ENCODE results near the gene BCOR.

Gene BCOR

DNA sequence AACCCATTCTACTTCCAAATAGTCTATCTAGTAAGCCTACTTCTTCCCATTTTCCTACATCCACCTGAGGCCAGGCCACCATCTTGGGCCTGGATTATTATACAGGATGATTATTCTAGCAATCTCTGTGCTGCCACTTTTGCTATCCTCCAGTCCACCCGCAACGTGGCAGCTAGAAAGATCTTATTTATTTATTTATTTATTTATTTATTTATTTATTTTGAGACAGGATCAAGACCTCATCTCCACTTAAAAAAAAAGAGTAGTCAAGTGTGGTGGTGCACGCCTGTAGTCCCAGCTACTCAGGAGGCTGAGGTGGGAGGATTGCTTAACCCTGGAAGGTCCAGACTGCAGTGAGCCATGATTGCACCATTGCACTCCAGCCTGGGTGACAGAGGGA, 15.2 kb upstream of the BCOR start:
- no peak for DNase-seq (ENCODE audit: low spot score)

GRCh38 chrX:40111868-40112267, 14.1 kb upstream of the BCOR start:
- no peak for DNase-seq (ENCODE audit: low spot score)

GRCh38 chrX:40109288-40110008, 11.7 kb upstream of the BCOR start:
- DNase-seq (ENCODE audit: low spot score), result peak; percentile 64

- peak; percentile 67 for DNase-seq (ENCODE audit: low spot score)
Measured at GRCh38 chrX:40108959-40109287, 11.2 kb upstream of the BCOR start.

DNA sequence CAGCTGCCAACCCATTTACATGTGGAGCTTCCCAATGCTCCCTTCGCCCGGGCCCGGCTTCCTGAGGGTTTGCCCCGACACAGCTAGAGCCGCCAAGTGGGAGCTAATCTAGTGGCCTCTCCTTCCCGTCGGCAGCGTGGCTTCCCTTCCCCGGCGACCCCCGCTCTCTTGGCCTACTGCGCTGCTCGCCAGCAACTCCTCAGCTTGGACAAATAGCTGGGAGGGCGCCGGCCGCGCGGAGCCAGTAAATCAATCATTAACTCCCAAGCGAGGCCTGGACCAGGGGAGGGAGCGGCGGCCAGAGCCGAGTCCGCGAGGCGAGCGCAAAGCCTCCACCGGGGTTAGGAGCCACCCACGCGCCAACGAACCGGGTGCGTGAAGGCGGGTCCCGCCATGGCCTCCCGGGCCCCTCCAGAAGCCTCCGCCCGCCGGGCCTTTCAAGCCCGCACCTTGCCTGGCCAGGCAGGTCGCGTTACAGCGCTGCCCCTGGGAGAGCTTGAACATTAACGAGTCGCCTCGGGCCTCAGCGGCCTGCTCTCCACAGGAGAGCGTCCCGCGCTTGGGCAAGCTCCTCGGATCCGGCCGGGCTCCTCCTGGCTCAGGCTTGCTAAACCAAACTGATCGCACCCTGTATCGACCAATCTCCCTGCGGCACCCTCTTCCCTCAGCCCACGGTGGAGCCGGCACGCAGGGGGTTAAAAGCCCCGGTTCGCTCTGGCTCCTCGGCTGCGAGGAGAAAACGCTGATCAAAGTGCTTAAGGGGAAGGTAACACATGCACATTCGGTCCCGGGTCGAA, 10.6 kb upstream of the BCOR start:
- DNase-seq (ENCODE audit: low spot score), result peak; percentile 15

DNA sequence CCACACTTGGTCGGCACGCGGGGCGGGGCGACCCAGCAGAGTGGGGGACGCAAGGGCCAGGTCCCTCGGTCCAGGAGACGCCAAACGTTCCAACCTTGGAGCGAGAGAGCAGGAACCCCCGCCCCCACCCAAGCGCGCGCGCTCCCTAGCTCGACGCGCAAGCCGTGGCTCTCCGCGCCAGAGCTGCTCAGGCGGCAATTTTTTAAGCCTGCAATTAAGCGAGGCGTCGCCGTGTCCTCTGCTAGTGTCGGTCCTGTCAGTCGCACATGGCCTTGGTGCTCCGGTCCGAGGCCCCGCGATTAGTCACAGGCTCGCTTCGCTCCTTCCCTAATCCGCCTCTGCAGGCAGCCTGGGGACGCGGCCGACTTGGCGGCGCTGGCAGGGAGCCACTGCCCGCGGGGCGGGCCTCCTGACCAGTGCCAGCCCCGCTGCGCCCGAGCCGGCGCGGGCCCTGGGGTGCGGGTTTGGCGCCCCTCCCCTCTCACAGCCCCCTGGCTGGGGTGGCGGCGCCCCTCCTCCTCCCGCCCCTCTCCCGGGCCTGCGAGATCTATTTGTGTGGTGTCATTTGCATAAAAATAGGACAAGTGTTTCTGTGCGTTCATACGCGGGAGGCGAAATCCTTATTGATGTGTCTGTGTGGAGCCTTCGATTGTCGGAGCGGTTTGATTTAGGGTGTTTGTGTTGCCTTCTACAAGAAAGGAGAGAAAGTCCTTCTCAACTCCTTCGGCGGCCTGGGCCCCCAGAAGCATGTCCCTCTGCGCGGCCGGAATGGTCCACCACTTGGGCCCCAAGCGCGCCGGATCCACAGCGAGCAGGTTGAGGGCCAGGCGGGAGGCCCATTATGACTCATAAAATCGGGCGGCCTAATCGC, 9.8 kb upstream of the BCOR start:
- DNase-seq (ENCODE audit: low spot score), result peak; percentile 79

DNA sequence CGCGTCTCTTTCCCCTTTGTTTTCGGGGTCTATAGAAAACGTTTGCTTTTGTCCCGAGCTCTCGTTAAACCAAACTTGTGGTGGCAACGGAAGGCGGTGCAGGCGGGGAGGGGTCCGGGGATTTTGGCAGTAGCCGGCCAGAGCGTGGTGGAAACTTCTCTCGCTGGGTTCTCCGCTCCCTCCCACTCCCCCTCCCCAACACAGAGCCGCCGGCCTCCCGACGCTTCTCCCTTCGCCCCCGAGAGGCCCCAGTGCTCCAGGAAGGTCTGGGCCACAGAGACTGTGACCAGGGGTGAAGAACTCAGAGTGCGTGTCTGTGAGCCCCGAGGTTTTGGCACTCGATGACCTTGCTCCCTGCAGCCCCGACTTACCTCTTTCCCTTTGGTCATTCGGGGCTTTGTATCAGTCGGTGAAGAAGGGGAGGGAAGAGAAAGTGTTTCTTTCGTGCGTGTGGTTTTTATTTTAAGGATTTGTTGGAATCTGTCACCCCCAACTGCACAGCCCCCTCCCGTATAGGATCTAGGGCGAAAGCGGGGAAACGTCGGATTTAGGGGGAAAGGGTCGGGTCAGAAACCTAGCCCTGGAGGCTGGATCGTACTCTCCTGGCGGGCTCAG, 9.0 kb upstream of the BCOR start:
- DNase-seq (ENCODE audit: low spot score), result peak; percentile 5

DNA sequence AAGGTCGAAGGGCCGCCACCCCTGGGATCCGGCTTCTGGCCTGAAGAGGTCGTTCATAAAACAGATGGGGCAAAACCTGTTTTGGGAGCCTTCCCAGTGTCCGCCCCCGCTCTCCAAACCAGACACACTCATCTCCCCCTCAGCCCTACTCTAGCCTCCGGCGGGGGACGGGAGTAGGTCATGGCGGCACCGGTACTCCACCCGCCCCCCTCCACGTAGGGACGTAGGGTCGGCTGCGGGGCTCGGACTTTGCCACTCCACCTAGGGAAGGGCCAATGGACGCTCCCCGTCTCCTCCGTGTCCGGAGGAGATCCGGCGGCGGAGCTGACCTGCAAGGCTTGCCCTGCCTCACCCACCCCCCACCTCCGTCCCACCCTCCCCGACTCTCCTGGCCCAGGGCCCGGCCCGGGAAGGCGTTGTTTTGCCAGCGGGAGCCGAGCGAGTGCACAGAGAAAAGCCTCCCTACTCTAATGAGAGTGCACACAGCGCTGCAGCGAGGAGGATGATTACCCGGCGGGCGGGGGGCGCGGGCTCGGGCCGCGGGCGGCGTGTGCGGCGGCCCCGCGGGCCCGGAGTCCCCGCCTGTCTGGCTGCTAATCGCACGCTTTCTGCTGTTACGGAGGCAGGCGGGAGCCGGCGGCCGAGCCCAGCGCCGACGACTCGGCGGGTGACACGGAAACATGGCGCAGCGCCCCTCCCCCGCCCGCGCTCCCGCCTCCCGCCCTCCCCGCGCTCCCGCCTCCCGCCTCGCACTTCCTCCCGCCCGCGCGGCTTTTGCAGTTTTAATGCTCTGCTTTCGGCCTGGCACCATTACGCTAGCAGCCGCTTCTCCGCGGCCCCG, 8.3 kb upstream of the BCOR start:
- DNase-seq (ENCODE audit: low spot score), result peak; percentile 61

- DNase-seq (ENCODE audit: low spot score), result peak; percentile 35
Measured at GRCh38 chrX:40104985-40105834, 7.5 kb upstream of the BCOR start.

DNA sequence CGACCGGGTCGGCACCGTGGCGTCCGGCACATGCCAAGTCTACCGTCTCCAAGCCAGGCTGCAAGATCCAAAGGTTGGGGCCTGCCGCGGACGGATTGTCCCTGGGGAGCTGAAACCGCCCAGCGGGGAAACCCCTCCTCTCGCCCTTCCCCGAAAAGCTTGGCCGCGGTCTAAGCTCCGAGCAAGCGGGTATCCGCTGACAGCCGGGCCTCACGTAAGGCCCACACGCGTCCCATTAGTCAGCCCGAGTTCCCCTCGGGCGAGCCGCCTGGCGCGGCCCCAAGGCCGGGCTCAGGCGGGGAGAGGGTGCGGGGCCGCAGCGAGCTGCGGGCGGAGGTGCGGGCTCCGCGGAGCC, 6.8 kb upstream of the BCOR start:
- peak; percentile 54 for DNase-seq (ENCODE audit: low spot score)

GRCh38 chrX:40103565-40104323, 6.0 kb upstream of the BCOR start:
- no peak for DNase-seq (ENCODE audit: low spot score)

DNA sequence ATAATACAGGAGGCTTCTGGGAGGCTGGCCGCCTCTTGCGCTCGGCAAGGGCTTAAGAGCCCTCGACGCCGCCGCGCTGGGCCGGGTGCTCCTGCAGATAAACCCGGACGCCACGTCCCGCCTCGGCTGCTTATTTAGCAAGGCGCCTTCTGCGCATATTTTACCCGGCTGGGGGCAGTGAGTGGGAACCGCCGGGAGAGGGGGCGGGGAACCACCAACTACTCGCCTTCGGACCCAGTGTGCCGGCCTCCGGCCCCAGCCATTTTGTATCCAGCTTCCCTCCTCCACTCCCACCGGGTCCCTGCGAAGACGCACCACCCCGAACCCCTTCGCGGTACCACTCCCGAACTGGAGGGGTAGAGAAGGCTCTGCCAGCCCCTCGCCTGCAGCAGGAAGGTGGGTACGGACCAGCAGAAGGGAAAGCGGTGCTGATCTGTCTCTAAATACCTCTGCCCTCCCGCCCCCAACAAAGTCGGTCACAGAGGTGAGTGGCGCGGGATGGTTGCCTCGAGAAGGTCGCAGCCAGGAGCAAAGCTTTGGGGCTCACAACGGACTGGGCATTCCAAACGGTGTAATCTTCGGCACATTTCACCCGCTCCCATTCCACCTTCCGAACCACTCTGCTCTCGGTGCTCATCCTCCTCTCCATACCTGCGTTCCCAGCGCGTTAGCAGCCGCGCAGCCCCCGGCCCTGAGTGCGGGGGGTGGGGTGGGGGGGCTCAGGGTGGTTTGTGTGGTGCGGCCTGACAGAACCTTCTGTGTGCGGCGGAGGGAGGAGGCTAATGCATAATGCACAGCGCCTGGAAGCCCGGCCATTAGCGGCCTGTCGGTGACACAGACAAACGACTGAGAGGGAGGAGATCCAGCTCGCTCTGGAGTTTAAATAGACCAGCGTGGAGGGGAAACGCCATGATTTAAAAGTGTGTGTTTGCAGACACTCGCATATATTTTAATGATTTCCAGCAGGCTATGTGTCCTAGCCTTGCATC, 4.9 kb upstream of the BCOR start:
- no peak for DNase-seq (ENCODE audit: low spot score)

DNA sequence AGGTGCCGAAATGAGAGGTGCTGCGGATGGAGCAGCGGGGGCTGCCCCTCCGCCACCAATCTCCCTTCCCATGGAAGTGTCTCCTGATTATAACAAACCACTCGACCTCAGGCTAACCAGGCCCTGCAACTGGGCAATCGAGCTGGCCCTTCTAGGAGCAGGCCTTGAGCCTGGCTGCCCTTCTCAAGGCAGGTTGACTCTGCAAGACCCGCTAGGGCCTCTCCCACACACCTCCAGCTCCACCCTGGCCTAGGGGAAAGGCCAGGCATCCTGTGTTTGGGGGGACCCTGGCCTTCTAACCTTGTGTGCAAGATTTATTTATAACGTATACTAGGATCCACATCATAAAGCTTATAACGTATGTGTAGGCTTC, 3.7 kb upstream of the BCOR start:
- no peak for DNase-seq (ENCODE audit: low spot score)

DNA sequence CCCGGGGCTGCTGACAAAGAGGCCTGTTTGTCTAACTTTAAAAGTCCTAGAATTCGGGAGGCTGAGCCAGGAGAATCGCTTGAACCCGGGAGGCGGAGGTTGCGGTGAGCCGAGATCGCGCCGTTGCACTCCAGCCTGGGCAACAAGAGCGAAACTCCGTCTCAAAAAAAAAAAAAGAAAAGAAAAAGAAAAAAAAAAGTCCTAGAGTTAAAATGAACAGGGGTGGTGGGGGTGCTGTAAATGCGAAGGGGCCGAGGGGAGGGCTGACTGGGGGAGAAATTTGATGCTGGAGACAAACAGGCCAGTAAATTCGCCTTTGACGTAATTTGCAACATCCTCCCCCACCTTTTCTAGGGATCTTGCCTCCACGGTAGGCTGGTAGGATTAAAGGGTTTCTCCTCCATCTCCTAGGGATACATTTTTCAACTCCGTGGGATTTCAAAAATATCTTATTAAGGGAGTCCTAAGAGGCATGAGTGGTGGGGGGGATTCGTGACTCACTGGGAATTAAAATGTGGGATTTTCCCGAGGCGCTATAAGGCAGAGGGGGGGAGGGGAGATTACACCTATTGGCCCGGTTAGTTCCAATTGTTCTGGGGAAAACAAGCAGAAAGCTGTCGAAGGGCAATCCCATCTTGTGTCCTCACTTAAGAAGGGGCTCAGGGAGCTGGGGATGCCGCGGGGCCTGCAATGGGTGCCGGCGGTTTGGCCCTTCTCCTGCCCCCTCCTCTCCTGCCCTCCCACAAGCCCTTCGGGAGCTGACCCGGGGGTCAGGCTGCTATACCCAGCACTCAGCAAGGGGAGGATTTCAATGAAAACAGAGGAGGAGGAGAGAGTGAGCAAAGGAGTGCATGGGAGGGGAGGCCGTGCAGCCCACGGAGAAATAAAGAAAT, 3.0 kb upstream of the BCOR start:
- no peak for DNase-seq (ENCODE audit: low spot score)

DNA sequence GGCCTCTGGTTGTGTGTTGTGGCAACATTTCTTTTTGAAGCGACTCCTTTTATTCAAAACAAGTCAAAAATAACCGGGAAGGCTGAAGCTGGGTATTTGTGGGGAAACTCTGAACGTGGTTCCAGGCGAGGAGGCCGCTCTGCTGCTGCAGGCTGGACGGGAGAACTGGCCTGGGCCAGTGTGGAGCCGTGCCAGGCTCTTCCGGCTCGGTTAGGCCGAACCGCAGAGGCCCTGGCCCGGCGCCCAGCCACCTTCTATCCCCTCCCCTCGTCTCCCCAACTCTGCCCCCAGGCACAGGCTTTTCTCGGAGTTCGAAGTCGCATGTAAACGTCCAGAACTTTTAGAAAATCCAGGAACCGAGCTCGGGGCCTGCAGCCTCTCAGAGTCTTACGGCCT, 2.4 kb upstream of the BCOR start:
- no peak for DNase-seq (ENCODE audit: low spot score)

DNA sequence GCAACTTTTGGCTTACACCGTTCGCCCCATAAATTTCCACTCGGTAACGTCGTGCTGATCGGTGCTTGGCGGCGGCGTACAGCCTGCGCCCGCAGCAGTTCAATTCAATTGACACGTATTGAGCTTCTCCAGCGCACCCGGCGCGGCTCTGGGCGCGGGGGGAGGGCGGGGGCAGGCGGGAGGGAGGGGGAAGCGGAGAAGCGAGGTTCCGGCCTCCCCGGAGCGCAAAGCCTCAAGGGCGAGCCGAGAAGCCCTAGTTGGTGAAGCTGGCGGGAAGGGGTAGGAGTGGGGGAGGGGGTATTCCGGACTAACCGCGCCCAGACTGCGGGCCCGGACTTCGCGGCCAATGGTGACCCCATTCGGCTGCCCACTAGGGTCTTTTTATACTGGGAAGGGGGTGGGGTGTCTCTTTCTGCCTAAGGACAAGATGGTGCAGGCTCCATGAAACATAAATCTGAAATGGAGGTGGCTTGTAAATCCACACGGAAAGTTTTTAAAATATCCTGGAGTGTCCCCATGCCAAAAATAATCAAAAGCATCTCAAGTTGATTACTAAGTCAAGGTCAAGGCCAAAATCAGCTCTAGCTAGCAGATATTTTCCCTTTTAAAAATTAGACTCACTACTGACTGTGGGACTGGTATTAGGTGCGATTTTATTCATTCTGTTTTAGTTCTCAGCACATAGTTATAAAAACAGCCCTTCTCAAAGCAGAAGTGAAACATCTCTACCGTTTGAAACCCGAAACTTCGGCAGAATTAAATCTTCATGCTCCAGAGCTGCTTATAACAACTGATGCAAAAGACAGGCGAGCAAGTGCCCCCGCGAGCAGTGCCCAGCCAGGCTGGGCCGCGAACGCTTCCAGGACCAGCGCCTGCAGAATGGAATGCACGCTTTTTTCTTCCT, 1.5 kb upstream of the BCOR start:
- DNase-seq (ENCODE audit: low spot score), result peak; percentile 57
